Activated CD4-positive, alpha-beta T cell treated with anti-CD3 and anti-CD28 coated beads for 48 hours (primary cell): Measurements from ENCODE around the gene CSAG1.
"Not testable (repeated sequence)": the region's sequence is repeated elsewhere in the genome, so short reads cannot be mapped to it uniquely, and the experiment has no call there.

Experiments
- DNase-seq: peaks from one replicate; pipeline ENCODE4 v3.0.0-alpha.2; 2020

Gene CSAG1, protein sequence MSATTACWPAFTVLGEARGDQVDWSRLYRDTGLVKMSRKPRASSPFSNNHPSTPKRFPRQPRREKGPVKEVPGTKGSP

DNA sequence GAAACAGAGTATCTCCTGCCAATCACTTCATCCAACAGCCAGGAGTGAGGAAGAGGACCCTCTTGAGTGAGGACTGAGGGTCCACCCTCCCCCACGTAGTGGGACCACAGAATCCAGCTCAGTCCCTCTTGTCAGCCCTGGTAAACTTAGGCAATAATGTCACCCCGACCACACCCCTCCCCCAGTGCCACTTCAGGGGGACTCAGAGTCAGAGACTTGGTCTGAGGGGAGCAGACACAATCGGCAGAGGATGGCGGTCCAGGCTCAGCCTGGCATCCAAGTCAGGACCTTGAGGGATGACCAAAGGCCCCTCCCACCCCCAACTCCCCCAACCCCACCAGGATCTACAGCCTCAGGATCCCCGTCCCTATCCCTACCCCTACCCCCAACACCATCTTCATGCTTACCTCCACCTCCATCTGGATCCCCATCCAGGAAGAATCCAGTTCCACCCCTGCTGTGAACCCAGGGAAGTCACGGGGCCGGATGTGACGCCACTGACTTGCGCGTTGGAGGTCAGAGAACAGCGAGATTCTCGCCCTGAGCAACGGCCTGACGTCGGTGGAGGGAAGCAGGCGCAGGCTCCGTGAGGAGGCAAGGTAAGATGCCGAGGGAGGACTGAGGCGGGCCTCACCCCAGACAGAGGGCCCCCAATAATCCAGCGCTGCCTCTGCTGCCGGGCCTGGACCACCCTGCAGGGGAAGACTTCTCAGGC lies at the start of gene CSAG1, which contains the start of gene MAGEA12:
CSAG1 (minus strand) TSS at position 461 of the 715 bp plus-strand sequence. CDS start 1,261 bp downstream, outside the sequence.
MAGEA12 (plus strand) TSS at position 497 of the 715 bp plus-strand sequence. CDS start 2,405 bp downstream, outside the sequence.
- DNase-seq = no peak

DNA sequence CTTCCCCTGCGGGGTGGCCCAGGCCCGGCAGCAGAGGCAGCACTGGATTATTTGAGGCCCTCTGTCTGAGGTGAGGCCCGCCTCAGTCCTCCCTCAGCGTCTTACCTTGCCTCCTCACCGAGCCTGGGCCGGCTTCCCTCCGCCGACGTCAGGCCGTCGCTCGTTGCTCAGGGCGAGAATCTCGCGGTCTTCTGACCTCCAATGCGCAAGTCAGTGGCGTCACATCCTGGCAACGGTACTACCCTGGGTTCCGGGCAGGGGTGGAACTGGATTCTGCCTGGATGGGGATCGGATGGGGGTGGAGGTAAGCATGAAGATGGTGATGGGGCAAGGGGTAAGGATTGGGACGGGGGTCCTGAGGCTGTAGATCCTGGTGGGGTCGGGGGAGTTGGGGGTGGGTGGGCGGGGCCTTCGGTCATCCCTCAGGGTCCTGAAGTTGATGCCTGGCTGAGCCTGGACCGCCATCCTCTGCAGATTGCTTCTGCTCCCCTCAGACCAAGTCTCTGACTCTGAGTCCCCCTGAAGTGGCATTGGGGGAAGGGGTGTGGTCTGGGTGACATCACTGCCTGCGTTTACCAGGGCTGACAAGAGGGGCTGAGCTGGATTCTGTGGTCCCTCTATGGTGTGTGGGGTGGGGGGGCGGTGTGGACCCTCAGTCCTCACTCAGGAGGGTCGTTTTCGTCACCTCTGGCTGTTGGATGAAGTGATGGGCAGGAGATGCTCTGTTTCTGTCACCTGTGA lies 36.2 kb upstream of the CSAG1 start, which contains the start of gene MAGEA6:
MAGEA6 (minus strand) TSS at position 141 of the 741 bp plus-strand sequence. CDS start 2,039 bp downstream, outside the sequence.
- not testable (repeated sequence) for DNase-seq

DNA sequence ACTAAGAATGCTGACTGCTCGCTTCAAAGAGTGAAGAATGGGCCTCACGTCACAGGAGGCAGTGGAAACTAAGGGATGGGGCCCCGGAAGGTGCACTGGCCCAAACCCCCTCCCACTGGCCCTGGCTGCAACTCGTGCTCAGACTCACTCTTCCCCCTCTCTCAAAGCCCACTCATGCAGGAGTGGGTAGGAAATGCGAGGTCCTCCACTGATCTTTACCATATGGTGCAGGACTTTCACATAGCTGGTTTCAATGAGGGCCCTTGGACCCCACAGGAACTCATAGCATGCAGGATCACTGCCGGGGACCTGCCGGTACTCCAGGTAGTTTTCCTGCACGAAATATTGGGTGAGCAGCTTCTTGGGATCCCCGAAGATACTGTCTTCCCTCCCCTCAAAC lies 33.0 kb upstream of the CSAG1 start:
- not testable (repeated sequence) for DNase-seq

DNA sequence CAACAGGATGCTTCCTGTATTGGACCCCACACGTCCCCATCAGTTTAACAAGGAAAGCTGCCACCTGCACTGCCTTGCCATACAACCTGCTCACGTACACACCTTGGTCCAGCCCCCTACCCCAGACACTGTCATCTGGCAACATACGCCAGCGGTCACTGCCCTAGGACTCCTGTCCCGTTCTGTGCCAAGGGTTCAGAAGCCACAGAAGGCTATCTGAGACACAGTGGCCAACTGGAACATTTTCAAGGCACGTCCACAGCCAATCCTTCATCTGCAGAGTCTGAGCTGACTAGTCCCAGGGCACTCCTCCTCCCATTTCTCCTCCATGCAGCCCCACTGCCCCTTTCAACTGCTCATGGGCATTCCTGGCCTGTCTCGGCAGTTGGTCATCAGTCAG lies 28.1 kb upstream of the CSAG1 start:
- DNase-seq = not testable (repeated sequence)

DNA sequence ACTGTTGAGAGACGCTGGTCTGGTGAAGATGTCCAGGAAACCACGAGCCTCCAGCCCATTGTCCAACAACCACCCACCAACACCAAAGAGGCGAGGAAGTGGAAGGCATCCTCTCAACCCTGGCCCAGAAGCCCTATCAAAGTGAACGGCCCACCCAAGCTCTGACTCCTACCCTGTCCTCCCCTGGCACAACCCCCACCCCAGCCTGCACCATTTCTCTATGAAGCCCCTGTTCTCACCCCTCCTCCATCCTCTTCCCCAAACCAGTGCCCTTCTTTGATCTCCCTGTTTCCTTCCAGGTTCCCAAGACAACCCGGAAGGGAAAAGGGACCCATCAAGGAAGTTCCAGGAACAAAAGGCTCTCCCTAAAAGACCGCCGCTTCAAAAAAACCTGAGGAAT lies 26.0 kb upstream of the CSAG1 start:
- not testable (repeated sequence) for DNase-seq

DNA sequence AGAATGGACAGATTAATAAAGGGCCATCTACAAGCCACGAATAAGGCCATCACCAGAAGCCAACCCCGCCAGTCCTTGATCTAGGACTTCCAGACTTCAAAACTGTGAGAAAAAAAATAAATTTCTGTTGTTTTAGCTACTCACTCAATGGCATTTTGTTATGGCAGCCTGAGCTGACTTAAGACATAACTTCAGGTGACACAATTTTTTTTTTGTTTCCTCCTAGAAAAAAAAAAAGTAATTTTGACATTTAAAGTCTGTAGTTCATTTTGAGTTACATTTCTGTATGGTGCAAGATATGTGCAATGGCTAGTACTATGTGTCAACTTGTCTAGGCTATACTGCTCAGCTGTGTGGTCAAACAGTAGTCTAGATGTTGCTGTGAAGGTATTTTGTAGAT lies 25.4 kb upstream of the CSAG1 start, which contains the start of gene CSAG3:
CSAG3 (plus strand) TSS at position 301 of the 400 bp plus-strand sequence.
- not testable (repeated sequence) for DNase-seq

DNA sequence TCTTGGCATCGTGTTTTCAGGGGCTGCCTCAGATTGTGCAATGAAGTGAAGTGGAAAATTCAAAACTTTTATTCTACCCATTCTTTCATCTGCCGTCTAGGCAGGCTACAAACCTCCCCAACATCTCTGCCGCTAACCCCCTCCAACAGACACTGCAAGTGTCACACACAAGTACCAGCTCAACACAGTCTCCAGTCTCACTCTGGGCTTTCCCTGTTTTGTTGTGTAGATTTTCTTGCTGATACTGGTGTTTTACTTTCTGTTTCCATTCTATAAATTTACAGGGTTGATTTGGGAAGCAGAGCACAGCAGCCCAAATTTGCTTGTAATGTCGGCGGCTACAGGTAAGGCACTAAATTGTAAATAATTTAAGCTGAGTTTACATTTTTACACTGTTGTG lies 21.4 kb upstream of the CSAG1 start:
- DNase-seq = not testable (repeated sequence)

DNA sequence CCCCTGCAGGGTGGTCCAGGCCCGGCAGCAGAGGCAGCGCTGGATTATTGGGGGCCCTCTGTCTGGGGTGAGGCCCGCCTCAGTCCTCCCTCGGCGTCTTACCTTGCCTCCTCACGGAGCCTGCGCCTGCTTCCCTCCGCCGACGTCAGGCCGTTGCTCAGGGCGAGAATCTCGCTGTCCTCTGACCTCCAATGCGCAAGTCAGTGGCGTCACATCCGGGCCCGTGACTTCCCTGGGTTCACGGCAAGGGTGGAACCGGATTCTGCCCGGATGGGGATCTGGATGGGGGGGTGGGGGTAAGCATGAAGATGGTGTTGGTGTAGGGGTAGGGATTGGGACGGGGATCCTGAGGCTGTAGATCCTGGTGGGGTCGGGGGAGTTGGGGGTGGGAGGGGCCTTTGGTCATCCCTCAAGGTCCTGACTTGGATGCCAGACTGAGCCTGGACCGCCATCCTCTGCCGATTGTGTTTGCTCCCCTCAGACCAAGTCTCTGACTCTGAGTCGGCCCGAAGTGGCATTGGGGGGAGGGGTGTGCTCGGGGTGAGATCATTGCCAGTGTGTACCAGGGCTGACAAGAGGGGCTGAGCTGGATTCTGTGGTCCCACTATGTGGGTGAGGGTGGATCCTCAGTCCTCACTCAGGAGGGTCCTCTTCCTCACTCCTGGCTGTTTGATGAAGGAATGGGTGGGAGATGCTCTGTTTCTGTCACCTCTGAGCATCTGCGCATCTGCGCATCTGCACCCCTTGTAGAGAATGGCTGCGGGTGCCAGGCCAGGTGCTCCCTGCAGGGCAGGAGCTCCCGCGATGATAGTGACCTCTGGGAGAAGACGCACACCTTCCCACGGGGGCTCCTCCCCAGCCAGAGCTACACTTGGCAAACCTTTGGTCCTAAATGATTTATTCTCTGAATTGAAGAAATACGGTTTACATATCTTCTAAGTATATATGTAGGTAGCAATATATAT lies 20.4 kb upstream of the CSAG1 start, which contains the start of gene MAGEA2:
MAGEA2 (minus strand) TSS at position 157 of the 965 bp plus-strand sequence. CDS start 2,479 bp downstream, outside the sequence.
- not testable (repeated sequence) for DNase-seq

DNA sequence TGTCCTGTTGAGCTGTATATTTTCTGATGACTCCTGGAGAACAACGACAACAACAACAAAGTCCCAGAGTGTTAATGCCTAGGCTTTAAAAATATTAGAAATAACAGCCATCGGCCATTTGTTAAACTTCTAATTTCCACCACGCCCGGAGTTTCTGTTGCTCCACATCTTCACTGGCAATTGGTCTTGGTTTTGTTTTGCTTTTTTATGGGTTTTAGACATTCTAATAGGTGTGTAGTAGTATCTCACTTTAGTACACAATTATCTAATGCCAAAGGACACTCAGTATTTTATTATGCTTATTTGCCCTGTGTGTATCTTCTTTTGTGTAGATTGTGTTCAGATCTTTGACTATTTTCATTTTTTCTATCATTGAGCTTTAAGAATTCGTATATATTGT lies 5.0 kb upstream of the CSAG1 start:
- DNase-seq = no peak

DNA sequence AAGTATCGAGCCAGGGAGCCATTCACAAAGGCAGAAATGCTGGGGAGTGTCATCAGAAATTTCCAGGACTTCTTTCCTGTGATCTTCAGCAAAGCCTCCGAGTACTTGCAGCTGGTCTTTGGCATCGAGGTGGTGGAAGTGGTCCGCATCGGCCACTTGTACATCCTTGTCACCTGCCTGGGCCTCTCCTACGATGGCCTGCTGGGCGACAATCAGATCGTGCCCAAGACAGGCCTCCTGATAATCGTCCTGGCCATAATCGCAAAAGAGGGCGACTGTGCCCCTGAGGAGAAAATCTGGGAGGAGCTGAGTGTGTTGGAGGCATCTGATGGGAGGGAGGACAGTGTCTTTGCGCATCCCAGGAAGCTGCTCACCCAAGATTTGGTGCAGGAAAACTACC lies 3.0 kb upstream of the CSAG1 start:
- DNase-seq = not testable (repeated sequence)

DNA sequence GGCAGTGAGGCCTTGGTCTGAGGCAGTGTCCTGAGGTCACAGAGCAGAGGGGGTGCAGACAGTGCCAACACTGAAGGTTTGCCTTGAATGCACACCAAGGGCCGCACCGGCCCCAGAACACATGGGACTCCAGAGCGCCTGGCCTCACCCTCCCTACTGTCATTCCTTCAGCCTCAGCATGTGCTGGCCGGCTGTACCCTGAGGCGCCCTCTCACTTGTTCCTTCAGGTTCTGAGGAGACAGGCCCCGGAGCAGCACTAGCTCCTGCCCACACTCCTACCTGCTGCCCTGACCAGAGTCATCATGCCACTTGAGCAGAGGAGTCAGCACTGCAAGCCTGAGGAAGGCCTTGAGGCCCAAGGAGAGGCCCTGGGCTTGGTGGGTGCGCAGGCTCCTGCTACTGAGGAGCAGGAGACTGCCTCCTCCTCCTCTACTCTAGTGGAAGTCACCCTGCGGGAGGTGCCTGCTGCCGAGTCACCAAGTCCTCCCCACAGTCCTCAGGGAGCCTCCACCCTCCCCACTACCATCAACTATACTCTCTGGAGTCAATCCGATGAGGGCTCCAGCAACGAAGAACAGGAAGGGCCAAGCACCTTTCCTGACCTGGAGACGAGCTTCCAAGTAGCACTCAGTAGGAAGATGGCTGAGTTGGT lies 2.5 kb upstream of the CSAG1 start:
- DNase-seq = no peak

DNA sequence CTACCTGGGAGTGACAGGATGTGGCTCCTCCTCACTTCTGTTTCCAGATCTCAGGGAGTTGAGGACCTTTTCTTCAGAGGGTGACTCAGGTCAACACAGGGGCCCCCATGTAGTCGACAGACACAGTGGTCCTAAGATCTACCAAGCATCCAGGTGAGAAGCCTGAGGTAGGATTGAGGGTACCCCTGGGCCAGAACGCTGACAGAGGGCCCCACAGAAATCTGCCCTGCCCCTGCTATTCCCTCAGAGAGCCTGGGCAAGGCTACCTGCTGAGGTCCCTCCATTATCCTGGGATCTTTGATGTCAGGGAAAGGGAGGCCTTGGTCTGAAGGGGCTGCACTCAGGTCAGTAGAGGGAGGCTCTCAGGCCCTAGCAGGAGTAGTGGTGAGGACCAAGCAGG lies 1.6 kb upstream of the CSAG1 start:
- no peak for DNase-seq

DNA sequence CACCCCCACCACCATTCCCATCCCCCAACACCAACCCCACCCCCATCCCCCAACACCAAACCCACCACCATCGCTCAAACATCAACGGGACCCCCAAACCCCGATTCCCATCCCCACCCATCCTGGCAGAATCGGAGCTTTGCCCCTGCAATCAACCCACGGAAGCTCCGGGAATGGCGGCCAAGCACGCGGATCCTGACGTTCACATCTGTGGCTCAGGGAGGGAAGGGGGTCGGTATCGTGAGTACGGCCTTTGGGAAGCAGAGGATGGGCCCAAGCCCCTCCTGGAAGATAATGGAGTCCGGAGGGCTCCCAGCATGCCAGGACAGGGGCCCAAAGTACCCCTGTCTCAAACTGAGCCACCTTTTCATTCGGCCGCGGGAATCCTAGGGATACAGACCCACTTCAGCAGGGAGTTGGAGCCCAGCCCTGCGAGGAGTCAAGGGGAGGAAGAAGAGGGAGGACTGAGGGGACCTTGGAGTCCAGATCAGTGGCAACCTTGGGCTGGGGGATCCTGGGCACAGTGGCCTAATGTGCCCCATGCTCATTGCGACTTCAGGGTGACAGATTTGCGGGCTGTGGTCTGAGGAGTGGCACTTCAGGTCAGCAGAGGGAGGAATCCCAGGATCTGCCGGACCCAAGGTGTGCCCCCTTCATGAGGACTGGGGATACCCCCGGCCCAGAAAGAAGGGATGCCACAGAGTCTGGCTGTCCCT lies 780 bp upstream of the CSAG1 start:
- DNase-seq = not testable (repeated sequence)

DNA sequence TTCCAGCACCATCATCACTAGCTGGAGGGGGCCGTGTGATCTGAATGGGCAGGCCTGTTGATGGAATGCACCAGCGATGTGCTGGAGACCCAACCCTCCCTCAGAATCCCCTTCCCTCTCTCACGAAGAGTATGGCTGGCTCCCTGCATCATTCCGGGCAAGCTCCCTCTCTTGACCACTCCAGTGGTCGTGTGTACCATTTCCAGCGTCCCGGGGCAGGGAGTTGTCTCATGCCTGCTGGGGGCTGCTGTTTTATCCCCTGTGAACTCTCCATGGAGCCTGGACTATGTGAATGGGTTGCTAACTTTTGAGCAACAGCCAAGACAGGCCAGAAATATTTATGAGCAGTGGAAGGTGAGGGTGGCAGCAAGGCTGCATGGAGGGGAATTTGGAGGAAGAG lies 8.1 kb downstream of the CSAG1 start:
- no peak for DNase-seq

DNA sequence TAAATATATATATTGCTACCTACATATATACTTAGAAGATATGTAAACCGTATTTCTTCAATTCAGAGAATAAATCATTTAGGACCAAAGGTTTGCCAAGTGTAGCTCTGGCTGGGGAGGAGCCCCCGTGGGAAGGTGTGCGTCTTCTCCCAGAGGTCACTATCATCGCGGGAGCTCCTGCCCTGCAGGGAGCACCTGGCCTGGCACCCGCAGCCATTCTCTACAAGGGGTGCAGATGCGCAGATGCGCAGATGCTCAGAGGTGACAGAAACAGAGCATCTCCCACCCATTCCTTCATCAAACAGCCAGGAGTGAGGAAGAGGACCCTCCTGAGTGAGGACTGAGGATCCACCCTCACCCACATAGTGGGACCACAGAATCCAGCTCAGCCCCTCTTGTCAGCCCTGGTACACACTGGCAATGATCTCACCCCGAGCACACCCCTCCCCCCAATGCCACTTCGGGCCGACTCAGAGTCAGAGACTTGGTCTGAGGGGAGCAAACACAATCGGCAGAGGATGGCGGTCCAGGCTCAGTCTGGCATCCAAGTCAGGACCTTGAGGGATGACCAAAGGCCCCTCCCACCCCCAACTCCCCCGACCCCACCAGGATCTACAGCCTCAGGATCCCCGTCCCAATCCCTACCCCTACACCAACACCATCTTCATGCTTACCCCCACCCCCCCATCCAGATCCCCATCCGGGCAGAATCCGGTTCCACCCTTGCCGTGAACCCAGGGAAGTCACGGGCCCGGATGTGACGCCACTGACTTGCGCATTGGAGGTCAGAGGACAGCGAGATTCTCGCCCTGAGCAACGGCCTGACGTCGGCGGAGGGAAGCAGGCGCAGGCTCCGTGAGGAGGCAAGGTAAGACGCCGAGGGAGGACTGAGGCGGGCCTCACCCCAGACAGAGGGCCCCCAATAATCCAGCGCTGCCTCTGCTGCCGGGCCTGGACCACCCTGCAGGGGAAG lies 19.4 kb downstream of the CSAG1 start, which contains the start of gene MAGEA2B:
MAGEA2B (plus strand) TSS at position 814 of the 973 bp plus-strand sequence. CDS start 2,479 bp downstream, outside the sequence.
- DNase-seq = not testable (repeated sequence)

DNA sequence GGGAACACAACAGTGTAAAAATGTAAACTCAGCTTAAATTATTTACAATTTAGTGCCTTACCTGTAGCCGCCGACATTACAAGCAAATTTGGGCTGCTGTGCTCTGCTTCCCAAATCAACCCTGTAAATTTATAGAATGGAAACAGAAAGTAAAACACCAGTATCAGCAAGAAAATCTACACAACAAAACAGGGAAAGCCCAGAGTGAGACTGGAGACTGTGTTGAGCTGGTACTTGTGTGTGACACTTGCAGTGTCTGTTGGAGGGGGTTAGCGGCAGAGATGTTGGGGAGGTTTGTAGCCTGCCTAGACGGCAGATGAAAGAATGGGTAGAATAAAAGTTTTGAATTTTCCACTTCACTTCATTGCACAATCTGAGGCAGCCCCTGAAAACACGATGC lies 20.3 kb downstream of the CSAG1 start:
- DNase-seq = not testable (repeated sequence)

DNA sequence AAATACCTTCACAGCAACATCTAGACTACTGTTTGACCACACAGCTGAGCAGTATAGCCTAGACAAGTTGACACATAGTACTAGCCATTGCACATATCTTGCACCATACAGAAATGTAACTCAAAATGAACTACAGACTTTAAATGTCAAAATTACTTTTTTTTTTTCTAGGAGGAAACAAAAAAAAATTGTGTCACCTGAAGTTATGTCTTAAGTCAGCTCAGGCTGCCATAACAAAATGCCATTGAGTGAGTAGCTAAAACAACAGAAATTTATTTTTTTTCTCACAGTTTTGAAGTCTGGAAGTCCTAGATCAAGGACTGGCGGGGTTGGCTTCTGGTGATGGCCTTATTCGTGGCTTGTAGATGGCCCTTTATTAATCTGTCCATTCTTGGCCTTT lies 24.3 kb downstream of the CSAG1 start, which contains the start of gene CSAG2:
CSAG2 (minus strand) TSS at position 101 of the 400 bp plus-strand sequence. CDS start 161 bp downstream, outside the sequence.
- DNase-seq = not testable (repeated sequence)

DNA sequence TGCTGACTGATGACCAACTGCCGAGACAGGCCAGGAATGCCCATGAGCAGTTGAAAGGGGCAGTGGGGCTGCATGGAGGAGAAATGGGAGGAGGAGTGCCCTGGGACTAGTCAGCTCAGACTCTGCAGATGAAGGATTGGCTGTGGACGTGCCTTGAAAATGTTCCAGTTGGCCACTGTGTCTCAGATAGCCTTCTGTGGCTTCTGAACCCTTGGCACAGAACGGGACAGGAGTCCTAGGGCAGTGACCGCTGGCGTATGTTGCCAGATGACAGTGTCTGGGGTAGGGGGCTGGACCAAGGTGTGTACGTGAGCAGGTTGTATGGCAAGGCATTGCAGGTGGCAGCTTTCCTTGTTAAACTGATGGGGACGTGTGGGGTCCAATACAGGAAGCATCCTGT lies 27.0 kb downstream of the CSAG1 start:
- DNase-seq = not testable (repeated sequence)

DNA sequence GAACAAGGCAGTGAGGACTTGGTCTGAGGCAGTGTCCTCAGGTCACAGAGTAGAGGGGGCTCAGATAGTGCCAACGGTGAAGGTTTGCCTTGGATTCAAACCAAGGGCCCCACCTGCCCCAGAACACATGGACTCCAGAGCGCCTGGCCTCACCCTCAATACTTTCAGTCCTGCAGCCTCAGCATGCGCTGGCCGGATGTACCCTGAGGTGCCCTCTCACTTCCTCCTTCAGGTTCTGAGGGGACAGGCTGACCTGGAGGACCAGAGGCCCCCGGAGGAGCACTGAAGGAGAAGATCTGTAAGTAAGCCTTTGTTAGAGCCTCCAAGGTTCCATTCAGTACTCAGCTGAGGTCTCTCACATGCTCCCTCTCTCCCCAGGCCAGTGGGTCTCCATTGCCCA lies 33.1 kb downstream of the CSAG1 start:
- not testable (repeated sequence) for DNase-seq
